ENCODE measurements around the gene LDLRAD2.

GRCh38 chr1:21830792-21831453 is 18.9 kb downstream of the LDLRAD2 start:
- no peak for TF ChIP-seq CTCF (IDR thresholded peaks at IDR 0.05)
- TF ChIP-seq POLR2A (IDR thresholded peaks at IDR 0.05), result no peak

Data from testis (tissue), 2 donors.